Smooth muscle cell (in vitro differentiated cells): ENCODE data around the gene POLR2H. TPM values are rescaled to one million over a fixed set of nuclear protein-coding genes. Genes with fewer than 3 reads are reported as not detected.

ENCODE experiments used
- DNase-seq: peaks from one replicate; lab custom pipeline; 2025; ENCODE audit not compliant: unreplicated experiment; lab: John Stamatoyannopoulos, UW
- H2AFZ ChIP-seq: fragments of 200-600 bp; sonication (generic); 2 replicates; pipeline ENCODE4 v1.6.0; 2016; ENCODE audit warnings: antibody characterized with exemption, low read depth, mild to moderate bottlenecking
- H3F3A ChIP-seq: fragments of 200-600 bp; sonication (generic); 2 replicates; pipeline ENCODE4 v1.6.0; 2017; ENCODE audit warnings: antibody characterized with exemption, low read depth
- H3K27ac ChIP-seq: fragments of 200-600 bp; sonication (generic); 2 replicates; pipeline ENCODE4 v1.5.1; 2016; ENCODE audit warnings: low read depth, mild to moderate bottlenecking
- H3K27me3 ChIP-seq: fragments of 200-600 bp; sonication (generic); 2 replicates; pipeline ENCODE4 v1.6.1; 2016; ENCODE audit warnings: low read depth, mild to moderate bottlenecking
- H3K36me3 ChIP-seq: fragments of 200-600 bp; sonication (generic); 2 replicates; pipeline ENCODE4 v1.5.1; 2016; ENCODE audit warnings: low read depth
- H3K4me1 ChIP-seq: fragments of 200-600 bp; sonication (generic); 2 replicates; pipeline ENCODE4 v1.5.1; 2016; ENCODE audit warnings: low read depth
- H3K4me2 ChIP-seq: fragments of 200-600 bp; sonication (generic); 2 replicates; pipeline ENCODE4 v1.6.0; 2016; ENCODE audit warnings: mild to moderate bottlenecking
- H3K4me3 ChIP-seq: fragments of 200-600 bp; sonication (generic); 2 replicates; pipeline ENCODE4 v1.5.1; 2016; ENCODE audit warnings: mild to moderate bottlenecking
- H3K79me2 ChIP-seq: fragments of 200-600 bp; sonication (generic); 2 replicates; pipeline ENCODE4 v1.6.0; 2016; ENCODE audit warnings: low read depth, mild to moderate bottlenecking
- H3K9ac ChIP-seq: fragments of 200-600 bp; sonication (generic); 2 replicates; pipeline ENCODE4 v1.6.0; 2016; ENCODE audit warnings: low read depth
- H3K9me3 ChIP-seq: fragments of 200-600 bp; sonication (generic); replicated peaks from 2 replicates; pipeline ENCODE4 v1.5.1; 2016; ENCODE audit warnings: low read depth
- H4K20me1 ChIP-seq: fragments of 200-600 bp; sonication (generic); 2 replicates; pipeline ENCODE4 v1.6.0; 2016; ENCODE audit warnings: low read depth
- CTCF ChIP-seq: fragments of 200-600 bp; sonication (generic); IDR thresholded peaks from 2 replicates; pipeline ENCODE4 v1.5.1; 2017; ENCODE audit warnings: borderline replicate concordance, mild to moderate bottlenecking, antibody characterized with exemption; ENCODE audit not compliant: insufficient read depth, poor library complexity, severe bottlenecking
- WGBS: methylation state at CpG from one replicate; pipeline ENCODE4 v1.1.7; 2016; ENCODE audit warnings: low lambda C conversion rate; 5-methylcytosine and 5-hydroxymethylcytosine counted together
- polyA plus RNA-seq: library from polyadenylated mRNA; unstranded; fragments of >200 nt; fragmentation: Nextera tagmentation; extraction: Ambion mirVana; gene quantifications from 2 replicates; pipeline ENCODE4 v1.2.1, GENCODE V29; 2016
- total RNA-seq: library from RNA; depleted of rRNA; stranded (reverse); fragments of >200 nt; gene quantifications from 2 replicates; pipeline ENCODE4 v1.2.3, GENCODE V29; 2014

POLR2H gene
- total and polyA plus RNA-seq, 2 experiments from 2014 or later: 77.9 to 154 TPM

DNA sequence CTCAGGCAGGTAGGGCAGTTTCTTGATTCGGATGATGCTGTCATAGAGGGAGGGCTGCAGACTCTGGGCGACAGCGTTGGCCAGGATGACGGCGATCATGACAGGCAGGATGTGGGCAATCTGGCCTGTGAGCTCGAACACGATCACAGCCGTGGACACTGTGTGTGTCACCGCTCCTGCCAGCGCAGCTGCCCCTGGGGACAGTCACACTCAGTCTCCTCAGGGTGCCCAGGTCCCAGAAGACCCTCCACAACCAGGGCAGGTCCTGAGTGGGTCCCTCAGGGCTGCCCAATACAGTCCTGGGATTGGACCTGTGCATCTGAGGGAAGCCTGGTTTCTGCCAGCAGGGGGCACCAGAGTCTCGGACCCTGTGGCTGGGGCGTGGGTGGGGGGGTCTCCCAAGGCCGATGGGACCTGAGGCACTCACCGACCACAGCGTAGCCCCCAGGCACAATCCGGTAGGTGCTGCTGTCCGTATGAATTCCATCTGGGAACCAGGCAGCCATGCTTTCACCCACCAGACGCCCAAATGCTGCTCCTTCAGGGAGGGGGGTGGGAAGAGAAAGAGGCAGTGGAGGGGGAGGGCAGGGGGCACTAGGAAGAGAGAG, 7.3 kb upstream of the POLR2H start:
- H3K79me2 ChIP-seq: no peaks in the 10 kb centered on the region
- peak; percentile 83 for TF ChIP-seq CTCF
- no peak for DNase-seq
- H2AFZ ChIP-seq: no peak overlapping the region
- H3K9me3 ChIP-seq: no peaks in the 10 kb centered on the region
- no peak overlapping the region for H3K4me2 ChIP-seq
- no peaks in the 10 kb centered on the region for H4K20me1 ChIP-seq
- no peaks in the 10 kb centered on the region for H3K4me1 ChIP-seq
- H3F3A ChIP-seq: peaks cover under 1% of the 10 kb centered on the region
- H3K27me3 ChIP-seq: no peaks in the 10 kb centered on the region
- no peak overlapping the region for H3K27ac ChIP-seq
- H3K9ac ChIP-seq: no peak overlapping the region
- H3K36me3 ChIP-seq: no peaks in the 10 kb centered on the region
- H3K4me3 ChIP-seq: no peak overlapping the region
- 68% methylated on average over 18 of the region's 18 CpGs for WGBS

DNA sequence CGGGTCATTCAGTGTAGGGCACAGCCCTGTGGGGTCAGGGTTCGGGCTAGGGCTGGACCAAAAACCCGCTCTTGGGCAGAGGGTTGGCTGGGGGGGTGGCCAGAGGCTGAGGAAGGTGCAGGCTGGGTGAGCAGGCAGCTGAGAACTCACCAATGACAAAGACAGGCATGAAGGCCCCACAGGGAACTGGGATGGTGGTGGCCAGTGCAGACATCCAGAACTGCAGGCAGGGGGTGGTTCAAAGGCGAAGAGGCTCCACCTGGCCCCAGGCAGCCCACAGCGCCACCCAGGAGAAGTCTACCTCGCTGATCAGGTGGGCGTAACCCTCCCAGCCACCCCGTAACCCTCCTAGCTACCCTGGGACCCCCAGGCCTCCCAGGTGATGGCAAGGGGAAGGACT, 6.8 kb upstream of the POLR2H start:
- Histone ChIP-seq H3K36me3 (no peaks in the 10 kb centered on the region), H3K9ac (no peak overlapping the region), H3K27me3 (no peaks in the 10 kb centered on the region), H3K4me1 (no peaks in the 10 kb centered on the region), H3F3A (no peaks in the 10 kb centered on the region), H3K4me2 (no peak overlapping the region), H3K4me3 (no peak overlapping the region), H3K9me3 (no peaks in the 10 kb centered on the region), H2AFZ (no peak overlapping the region), H3K27ac (no peak overlapping the region), H4K20me1 (no peaks in the 10 kb centered on the region), H3K79me2 (no peaks in the 10 kb centered on the region)
- 89% methylated on average over 8 of the region's 8 CpGs for WGBS
- no peak for DNase-seq
- TF ChIP-seq CTCF: no peak

DNA sequence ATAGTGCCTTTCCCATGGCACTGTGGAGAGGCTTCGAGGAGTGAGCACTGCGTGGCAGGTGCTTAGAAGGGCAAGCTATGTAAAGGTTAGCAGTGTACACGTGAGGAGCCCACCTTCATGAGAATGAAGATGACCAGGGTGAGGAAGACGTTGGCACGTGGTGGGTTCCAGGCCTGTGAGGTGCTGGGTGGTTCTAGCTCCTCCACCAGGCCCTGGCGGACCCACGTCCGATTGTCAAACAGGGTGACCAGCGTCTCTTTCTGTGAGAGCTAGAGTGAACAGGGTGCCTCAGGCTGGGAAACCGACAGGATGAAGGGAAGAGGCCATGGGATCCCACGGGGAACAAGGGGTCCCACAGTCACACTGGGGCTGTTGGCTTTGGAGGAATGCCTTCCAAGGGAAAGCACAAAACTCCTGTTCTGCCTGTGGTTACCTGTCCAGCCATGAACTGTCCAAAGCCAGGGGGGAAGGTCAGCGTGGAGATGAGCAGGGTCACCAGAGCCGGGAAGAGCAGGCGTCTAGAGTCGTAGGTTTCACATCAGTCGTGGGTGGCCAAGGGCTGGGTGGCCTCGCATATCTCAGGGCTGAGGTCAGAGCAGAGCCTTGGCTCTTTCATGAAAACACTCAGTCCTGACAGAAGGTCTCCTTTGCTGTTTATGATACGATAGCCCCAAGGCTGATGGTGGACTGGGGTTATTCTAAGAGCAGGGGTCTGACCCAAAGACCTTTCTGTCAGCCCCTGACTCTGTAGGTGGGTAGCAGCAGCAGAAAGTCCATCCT, 6.1 kb upstream of the POLR2H start:
- Histone ChIP-seq H3K4me2 (peak overlapping the region; percentile 19), H2AFZ (no peak overlapping the region), H3F3A (no peaks in the 10 kb centered on the region), H3K4me1 (peaks cover 3% of the 10 kb centered on the region), H3K9me3 (no peaks in the 10 kb centered on the region), H3K27me3 (no peaks in the 10 kb centered on the region), H4K20me1 (no peaks in the 10 kb centered on the region), H3K36me3 (no peaks in the 10 kb centered on the region), H3K79me2 (no peaks in the 10 kb centered on the region), H3K4me3 (no peak overlapping the region), H3K27ac (no peak overlapping the region), H3K9ac (no peak overlapping the region)
- TF ChIP-seq CTCF: no peak
- 70% methylated on average over 18 of the region's 18 CpGs for WGBS
- DNase-seq: no peak
